K562 (cell line): ENCODE measurements around the gene PPEF2. TPM values are rescaled to one million over a fixed set of nuclear protein-coding genes. Genes with fewer than 3 reads are reported as not detected.

Experiments
- ATAC-seq: fragments of 200-7000 bp; cut with Tn5 transposase; 3 replicates; pipeline ENCODE4 v1.9.1; 2020; ENCODE audit warnings: moderate library complexity
- BruUV-seq: library from RNA; stranded (reverse); fragments of 400-500 nt; replicated peaks from 2 replicates; lab custom pipeline; 2021; lab: Mats Ljungman, UMichigan
- CTCF ChIA-PET: fragments of 300-600 bp; formaldehyde crosslinking; extraction: SDS; loops from one replicate; lab custom pipeline; 2021; ENCODE audit warnings: low intra/inter-chr PET ratio; lab: Yijun Ruan, JAX
- POLR2A ChIA-PET: fragments of 300-600, 350-650 bp; sonication (Branson Sonifier 250); formaldehyde crosslinking; extraction: SDS; loops from one replicate; lab custom pipeline; 2021; ENCODE audit warnings: antibody characterized with exemption, inconsistent platforms; lab: Yijun Ruan, JAX
- DNase-seq, 4 experiments: peaks; one replicate each; pipeline versions ENCODE4 v3.0.0 to v3.0.0-alpha.2; 2011 to 2018; ENCODE audit warnings: low spot score in 3 of 4, mixed read lengths in 3 of 4; ENCODE audit errors: extremely low read depth in 1 of 4
- FAIRE-seq: peaks from 2 replicates; lab custom pipeline; 2011; peaks lifted over from hg19 to GRCh38; lab: Jason Lieb, UNC
- H2AFZ ChIP-seq: 2 replicates; pipeline ENCODE4 v1.6.0; 2011; ENCODE audit warnings: low read depth, low read length, control low read depth, inconsistent platforms
- H3K27ac ChIP-seq: fragments of 200-600 bp; 3 replicates; pipeline ENCODE4 v1.8.0; 2011; ENCODE audit warnings: low read depth, mild to moderate bottlenecking, control low read depth, inconsistent platforms, low read length, moderate library complexity, mixed read lengths; ENCODE audit errors: extremely low read depth
- H3K27me3 ChIP-seq, 2 experiments: fragments of 300-600 bp in 1 of 2; 2 replicates in 1 of 2; 3 replicates in 1 of 2; pipeline versions ENCODE4 v1.6.0 to v1.8.0; 2011; ENCODE audit warnings: inconsistent platforms in 2 of 2, low read length in 2 of 2, mild to moderate bottlenecking in 1 of 2, mixed read lengths in 1 of 2, moderate library complexity in 1 of 2; ENCODE audit not compliant: control insufficient read depth in 2 of 2, insufficient read depth in 2 of 2
- H3K36me3 ChIP-seq: fragments of 300-600 bp; 3 replicates; pipeline ENCODE4 v1.8.0; 2011; ENCODE audit warnings: mild to moderate bottlenecking, low read length, inconsistent platforms; ENCODE audit not compliant: control insufficient read depth, insufficient read depth
- H3K4me1 ChIP-seq, 2 experiments: fragments of 200-600 bp in 1 of 2; replicated peaks in 1 of 2; 2 replicates in 1 of 2; 3 replicates in 1 of 2; pipeline versions ENCODE4 v1.5.1 to v1.8.0; 2011; ENCODE audit warnings: inconsistent platforms in 2 of 2, low read length in 2 of 2, mild to moderate bottlenecking in 1 of 2, mixed read lengths in 1 of 2, moderate library complexity in 1 of 2; ENCODE audit not compliant: control insufficient read depth in 2 of 2, insufficient read depth in 2 of 2
- H3K4me2 ChIP-seq: 2 replicates; pipeline ENCODE4 v1.6.1; 2011; ENCODE audit warnings: low read length, control low read depth, inconsistent platforms, mixed read lengths; ENCODE audit not compliant: insufficient read depth
- H3K4me3 ChIP-seq: fragments of 200-600 bp; sonication (generic), shearing (Covaris generic); 2 replicates; pipeline ENCODE4 v1.5.1; 2016; ENCODE audit warnings: control low read depth, inconsistent platforms
- H3K79me2 ChIP-seq: fragments of 200-600 bp; 3 replicates; pipeline ENCODE4 v1.8.0; 2011; ENCODE audit warnings: low read length, inconsistent platforms; ENCODE audit not compliant: control insufficient read depth, insufficient read depth
- H3K9ac ChIP-seq, 2 experiments: 2 replicates each; pipeline versions ENCODE4 v1.6.0 to v1.6.1; 2011; ENCODE audit warnings: low read depth in 2 of 2, low read length in 2 of 2, control low read depth in 1 of 2, inconsistent platforms in 1 of 2, mild to moderate bottlenecking in 1 of 2, mixed read lengths in 1 of 2; ENCODE audit not compliant: insufficient read depth in 1 of 2
- H3K9me1 ChIP-seq: one replicate; pipeline ENCODE4 v1.6.0; 2011; ENCODE audit warnings: inconsistent platforms, mild to moderate bottlenecking, low read length, moderate library complexity; ENCODE audit not compliant: control insufficient read depth, insufficient read depth
- H3K9me3 ChIP-seq: replicated peaks from 2 replicates; pipeline ENCODE4 v1.5.1; 2011; ENCODE audit warnings: low read depth, low read length, inconsistent platforms; ENCODE audit not compliant: control insufficient read depth, insufficient read depth
- H4K20me1 ChIP-seq: replicated peaks from 2 replicates; pipeline ENCODE4 v1.6.1; 2011; ENCODE audit warnings: low read length, inconsistent platforms, mixed read lengths; ENCODE audit not compliant: control insufficient read depth, insufficient read depth
- ARID3A ChIP-seq: IDR thresholded peaks from 2 replicates; pipeline ENCODE4 v1.6.1; 2012; ENCODE audit warnings: low read depth, low read length, improper control_type of control experiment, borderline replicate concordance
- BACH1 ChIP-seq: fragments of 200-800 bp; sonication (Bioruptor generic); IDR thresholded peaks from 2 replicates; pipeline ENCODE4 v1.6.1; 2016; ENCODE audit warnings: missing genetic modification characterization, missing compliant biosample characterization
- CHD2 ChIP-seq: IDR thresholded peaks from 2 replicates; pipeline ENCODE4 v1.6.1; 2011; ENCODE audit warnings: low read depth, low read length
- HLTF ChIP-seq: fragments of 450-650 bp; IDR thresholded peaks from 2 replicates; pipeline ENCODE4 v1.6.1; 2016
- MAFF ChIP-seq: IDR thresholded peaks from 2 replicates; pipeline ENCODE4 v1.6.1; 2012; ENCODE audit warnings: low read length, improper control_type of control experiment
- NEUROD1 ChIP-seq: fragments of 150-350 bp; IDR thresholded peaks from 2 replicates; pipeline ENCODE4 v1.6.1; 2014; ENCODE audit warnings: borderline replicate concordance, low read length, low read depth; ENCODE audit not compliant: partially characterized antibody
- PATZ1 ChIP-seq: fragments of 250-450 bp; sonication (Bioruptor Pico); IDR thresholded peaks from 2 replicates; pipeline ENCODE4 v1.5.0; 2020; ENCODE audit warnings: mild to moderate bottlenecking, borderline replicate concordance
- TRIM25 ChIP-seq: fragments of 450-650 bp; IDR thresholded peaks from 2 replicates; pipeline ENCODE4 v1.7.0; 2016; ENCODE audit warnings: borderline replicate concordance
- ZEB2 ChIP-seq: fragments of 450-650 bp; IDR thresholded peaks from 2 replicates; pipeline ENCODE4 v1.6.1; 2016
- ZNF444 ChIP-seq: fragments of 250-450 bp; sonication (Bioruptor Pico); IDR thresholded peaks from 2 replicates; pipeline ENCODE4 v1.4.0; 2020; ENCODE audit warnings: mild to moderate bottlenecking, moderate library complexity
- WGBS: fragments of 100-300 bp; shearing (Covaris generic); methylation state at CpG from one replicate; pipeline ENCODE4 v1.1.6; 2016; ENCODE audit warnings: low coverage, mixed read lengths; ENCODE audit not compliant: insufficient coverage; ENCODE audit errors: missing lambda C conversion rate; 5-methylcytosine and 5-hydroxymethylcytosine counted together
- in situ Hi-C: fragments of 300-500 bp; cut with MboI; formaldehyde crosslinking; loops from 4 replicates; pipeline ENCODE4 v1.15.0; 2018; ENCODE audit warnings: inconsistent platforms, mixed read lengths
- intact Hi-C: fragments of 100-400 bp; cut with micrococcal nuclease; formaldehyde crosslinking; loops from 2 replicates; pipeline ENCODE4 v1.14.2; 2022
- polyA plus RNA-seq, 8 experiments: library from polyadenylated mRNA; depleted of rRNA in 4 of 8; stranded (reverse) in 5 of 8; unstranded in 3 of 8; fragments of >200 nt; fragmentation: Nextera tagmentation in 2 of 8; fragmentation: Illumina TruSeq in 1 of 8; extraction: Ambion mirVana in 2 of 8; extraction: Trizol in 1 of 8; gene quantifications; 2 replicates each; pipeline versions ENCODE4 v1.2.1 to v1.2.3, GENCODE V29; 2011 to 2014; ENCODE audit warnings: inconsistent platforms in 1 of 8, missing spikeins in 1 of 8
- total RNA-seq, 7 experiments: library from RNA; depleted of rRNA in 6 of 7; stranded (reverse); fragments of >200 nt in 6 of 7; fragmentation: Illumina TruSeq in 2 of 7; extraction: Trizol in 2 of 7; gene quantifications; 2 replicates each; pipeline versions ENCODE4 v1.2.1 to v1.2.3, GENCODE V29; 2011 to 2021; ENCODE audit warnings: low replicate concordance in 1 of 7

PPEF2 gene
- total and polyA plus RNA-seq, 9 of the 15 experiments (the other 6 are each of a cell fraction or from before 2014, with no cell fraction given), result not detected

- TF ChIP-seq PATZ1 (CRISPR knock-in tag) (no peak), ZEB2 (no peak), TRIM25 (no peak)
Measured at GRCh38 chr4:75869100-75869499, 33.2 kb downstream of the PPEF2 start (continued).

GRCh38 chr4:75867130-75867529 is 35.1 kb downstream of the PPEF2 start:
- Histone ChIP-seq H3K4me2 (no peak overlapping the region), H3K9ac (no peak overlapping the region), H3K79me2 (no peaks in the 10 kb centered on the region), H3K36me3 (no peaks in the 10 kb centered on the region), H3K27ac (no peak overlapping the region), H2AFZ (no peak overlapping the region), H3K4me1 (no peaks in the 10 kb centered on the region), H3K9me3 (no peaks in the 10 kb centered on the region), H3K4me3 (no peak overlapping the region), H4K20me1 (no peaks in the 10 kb centered on the region), H3K9me1 (no peaks in the 10 kb centered on the region), H3K27me3 (peaks cover 7 to 17% of the 10 kb centered on the region in 2 experiments)
- CTCF ChIA-PET, result no interaction called here
- POLR2A ChIA-PET, result no interaction called here
- intact Hi-C loops (no loop called here), in situ Hi-C loops (no loop called here)
- FAIRE-seq (no peak), DNase-seq (no peak), ATAC-seq (no peak)
- WGBS, result 3% methylated on average over 3 of the region's 3 CpGs
- BruUV-seq, result no TSS peak
- no peak for TF ChIP-seq BACH1 (tag)
- no peak for TF ChIP-seq ZNF444 (CRISPR knock-in tag)
- no peak for TF ChIP-seq NEUROD1
- TF ChIP-seq CHD2, result no peak
- TF ChIP-seq HLTF, result no peak
- no peak for TF ChIP-seq MAFF
- TF ChIP-seq ARID3A, result no peak
